Urinary bladder (tissue), 4 donors: ENCODE results near the gene VWA7. TPM values are rescaled to one million over a fixed set of nuclear protein-coding genes. Genes with fewer than 3 reads are reported as not detected.

Source experiments
- DNase-seq: peaks from one replicate; pipeline ENCODE4 v3.0.0-alpha.2; 2015; ENCODE audit errors: extremely low spot score
- H3K27ac ChIP-seq: one replicate; pipeline ENCODE4 v1.5.1; 2013; ENCODE audit warnings: low read depth, mild to moderate bottlenecking, moderate library complexity
- H3K36me3 ChIP-seq: one replicate; pipeline ENCODE4 v1.6.1; 2013; ENCODE audit warnings: mild to moderate bottlenecking, moderate library complexity; ENCODE audit not compliant: insufficient read depth
- H3K4me1 ChIP-seq: one replicate; pipeline ENCODE4 v1.6.1; 2013; ENCODE audit warnings: mild to moderate bottlenecking, moderate library complexity; ENCODE audit not compliant: insufficient read depth
- H3K4me3 ChIP-seq: one replicate; pipeline ENCODE4 v1.5.1; 2013; ENCODE audit warnings: low read depth, low read length
- WGBS: extraction: QIAGEN DNeasy Blood & Tissue Kit; methylation state at CpG from one replicate; pipeline ENCODE4 v1.1.7; 2013; 5-methylcytosine and 5-hydroxymethylcytosine counted together
- polyA plus RNA-seq: library from polyadenylated mRNA; stranded (reverse); fragments of 200-250 nt; gene quantifications from one replicate; pipeline ENCODE4 v1.2.3, GENCODE V29; 2013
- total RNA-seq: library from RNA; depleted of rRNA; stranded (reverse); fragments of >200 nt; gene quantifications from one replicate; pipeline ENCODE4 v1.2.3, GENCODE V29; 2014
- donor health status: healthy with polysubstance abuse.
- donor health status: healthy.

VWA7 gene
- total and polyA plus RNA-seq, 2 donors: 0.39 to 0.42 TPM

- Histone ChIP-seq H3K27ac (no peak overlapping the region), H3K36me3 (no peaks in the 10 kb centered on the region), H3K4me3 (no peak overlapping the region), H3K4me1 (no peaks in the 10 kb centered on the region)
- DNase-seq: no peak
- 93% methylated on average over 43 of the region's 43 CpGs for WGBS
These were observed 2.1 kb upstream of the VWA7 start for GRCh38 chr6:31778999-31779885.

- Histone ChIP-seq H3K27ac (no peak overlapping the region), H3K4me3 (no peak overlapping the region), H3K4me1 (no peaks in the 10 kb centered on the region), H3K36me3 (no peaks in the 10 kb centered on the region)
- WGBS: 93% methylated on average over 5 of the region's 5 CpGs
- no peak for DNase-seq
These were observed 1.1 kb upstream of the VWA7 start for GRCh38 chr6:31778193-31778592.

GRCh38 chr6:31777667-31778050 lies 531 bp upstream of the VWA7 start:
- no peak overlapping the region for H3K4me3 ChIP-seq
- no peak overlapping the region for H3K27ac ChIP-seq
- H3K36me3 ChIP-seq: no peaks in the 10 kb centered on the region
- no peaks in the 10 kb centered on the region for H3K4me1 ChIP-seq
- no peak for DNase-seq
- WGBS: 94% methylated on average over 5 of the region's 5 CpGs

GRCh38 chr6:31776485-31776988 lies 591 bp downstream of the VWA7 start:
- Histone ChIP-seq H3K27ac (no peak overlapping the region), H3K36me3 (no peaks in the 10 kb centered on the region), H3K4me3 (no peak overlapping the region), H3K4me1 (no peaks in the 10 kb centered on the region)
- DNase-seq: no peak
- WGBS: 38% methylated on average over 14 of the region's 14 CpGs

- H3K27ac ChIP-seq: no peak overlapping the region
- no peak for DNase-seq
- no peaks in the 10 kb centered on the region for H3K4me1 ChIP-seq
- no peaks in the 10 kb centered on the region for H3K36me3 ChIP-seq
- no peak overlapping the region for H3K4me3 ChIP-seq
- 91% methylated on average over 32 of the region's 32 CpGs for WGBS
These were observed 1.3 kb downstream of the VWA7 start for GRCh38 chr6:31775633-31776484.

- no peaks in the 10 kb centered on the region for H3K4me1 ChIP-seq
- H3K36me3 ChIP-seq: no peaks in the 10 kb centered on the region
- no peak for DNase-seq
- whole genome bisulfite sequencing: 86% methylated on average over 4 of the region's 4 CpGs
- no peak overlapping the region for H3K4me3 ChIP-seq
- H3K27ac ChIP-seq: no peak overlapping the region
These were observed 1.9 kb downstream of the VWA7 start for GRCh38 chr6:31775184-31775583.

- H3K36me3 ChIP-seq: no peaks in the 10 kb centered on the region
- no peaks in the 10 kb centered on the region for H3K4me1 ChIP-seq
- no peak overlapping the region for H3K27ac ChIP-seq
- 63% methylated on average over 4 of the region's 4 CpGs for WGBS
- no peak overlapping the region for H3K4me3 ChIP-seq
- DNase-seq: no peak
These were observed 5.2 kb downstream of the VWA7 start for GRCh38 chr6:31771992-31772358.

- no peak overlapping the region for H3K27ac ChIP-seq
- no peaks in the 10 kb centered on the region for H3K4me1 ChIP-seq
- 88% methylated on average over 2 of the region's 2 CpGs for WGBS
- no peak overlapping the region for H3K4me3 ChIP-seq
- H3K36me3 ChIP-seq: no peaks in the 10 kb centered on the region
- DNase-seq: no peak
These were observed 6.3 kb downstream of the VWA7 start for GRCh38 chr6:31770860-31771259.

GRCh38 chr6:31769684-31770371 lies 7.3 kb downstream of the VWA7 start:
- Histone ChIP-seq H3K4me1 (no peaks in the 10 kb centered on the region), H3K27ac (no peak overlapping the region), H3K36me3 (no peaks in the 10 kb centered on the region), H3K4me3 (no peak overlapping the region)
- WGBS: 57% methylated on average over 12 of the region's 12 CpGs
- no peak for DNase-seq

- no peak for DNase-seq
- H3K4me1 ChIP-seq: no peaks in the 10 kb centered on the region
- no peak overlapping the region for H3K4me3 ChIP-seq
- H3K36me3 ChIP-seq: no peaks in the 10 kb centered on the region
- 91% methylated on average over 18 of the region's 18 CpGs for WGBS
- H3K27ac ChIP-seq: no peak overlapping the region
These were observed 8.5 kb downstream of the VWA7 start for GRCh38 chr6:31768363-31769257.

GRCh38 chr6:31767096-31767645 lies 10.0 kb downstream of the VWA7 start:
- 77% methylated on average over 6 of the region's 6 CpGs for WGBS

GRCh38 chr6:31765910-31766794 lies 11.0 kb downstream of the VWA7 start:
- Histone ChIP-seq H3K27ac (no peak overlapping the region), H3K4me1 (no peaks in the 10 kb centered on the region), H3K36me3 (no peaks in the 10 kb centered on the region), H3K4me3 (peak overlapping the region; percentile 2)
- 32% methylated on average over 42 of the region's 42 CpGs for WGBS
- DNase-seq: no peak

More at GRCh38 chr6:31767096-31767645, 10.0 kb downstream of the VWA7 start:
- no peaks in the 10 kb centered on the region for H3K4me1 ChIP-seq
- H3K4me3 ChIP-seq: no peak overlapping the region
- DNase-seq: no peak
- H3K36me3 ChIP-seq: no peaks in the 10 kb centered on the region
- no peak overlapping the region for H3K27ac ChIP-seq
